DND-41 (cell line): ENCODE results near the gene ANO2.
A peak's percentile ranks its signal among the peaks of the same experiment; 100 is the strongest.

Source experiments
- ATAC-seq: fragments of 200-7000 bp; cut with Tn5 transposase; 3 replicates; pipeline ENCODE4 v1.9.1; 2021; ENCODE audit warnings: low read depth; ENCODE audit not compliant: insufficient read depth
- DNase-seq: peaks from one replicate; pipeline ENCODE4 v3.0.0-alpha.2; 2020
- H2AFZ ChIP-seq: 2 replicates; pipeline ENCODE4 v1.6.0; 2012; ENCODE audit warnings: low read depth, low read length
- H3K27ac ChIP-seq: 2 replicates; pipeline ENCODE4 v1.5.1; 2012; ENCODE audit warnings: low read length, inconsistent platforms
- H3K27me3 ChIP-seq: fragments of 200-600 bp; sonication (generic); 2 replicates; pipeline ENCODE4 v1.6.0; 2012; ENCODE audit warnings: low read length, mild to moderate bottlenecking, inconsistent platforms; ENCODE audit not compliant: insufficient read depth, poor library complexity
- H3K36me3 ChIP-seq: 2 replicates; pipeline ENCODE4 v1.5.1; 2012; ENCODE audit warnings: low read length, inconsistent platforms; ENCODE audit not compliant: insufficient read depth
- H3K4me1 ChIP-seq: 2 replicates; pipeline ENCODE4 v1.5.1; 2012; ENCODE audit warnings: mild to moderate bottlenecking, low read length; ENCODE audit not compliant: insufficient read depth
- H3K4me2 ChIP-seq: 2 replicates; pipeline ENCODE4 v1.6.0; 2012; ENCODE audit warnings: mild to moderate bottlenecking, moderate library complexity, low read length, inconsistent platforms; ENCODE audit not compliant: insufficient read depth
- H3K4me3 ChIP-seq, 2 experiments: fragments of 200-600 bp in 1 of 2; shearing (Covaris generic) in 1 of 2; 2 replicates each; pipeline ENCODE4 v1.5.1; 2012 to 2016; ENCODE audit warnings: inconsistent platforms in 2 of 2, low read length in 2 of 2, mild to moderate bottlenecking in 2 of 2, low read depth in 1 of 2, moderate library complexity in 1 of 2
- H3K79me2 ChIP-seq: 2 replicates; pipeline ENCODE4 v1.6.0; 2012; ENCODE audit warnings: low read length, inconsistent platforms; ENCODE audit not compliant: insufficient read depth
- H3K9ac ChIP-seq: 2 replicates; pipeline ENCODE4 v1.6.0; 2012; ENCODE audit warnings: low read depth, mild to moderate bottlenecking, inconsistent platforms, low read length, moderate library complexity
- H3K9me3 ChIP-seq: 2 replicates; pipeline ENCODE4 v1.5.1; 2012; ENCODE audit warnings: low read length, moderate library complexity, mild to moderate bottlenecking, inconsistent platforms; ENCODE audit not compliant: insufficient read depth, severe bottlenecking
- H4K20me1 ChIP-seq: 2 replicates; pipeline ENCODE4 v1.6.0; 2012; ENCODE audit warnings: low read length; ENCODE audit not compliant: insufficient read depth
- EZH2 ChIP-seq: IDR thresholded peaks from 3 replicates; pipeline ENCODE4 v1.6.1; 2012; ENCODE audit warnings: borderline replicate concordance, low read depth, mild to moderate bottlenecking, moderate library complexity, low read length, inconsistent platforms; ENCODE audit not compliant: severe bottlenecking
- TF ChIP-seq, protein P1 (sequence below): IDR thresholded peaks from 2 replicates; pipeline ENCODE4 v1.5.1; 2012; ENCODE audit warnings: borderline replicate concordance, low read length, moderate library complexity, mild to moderate bottlenecking; ENCODE audit not compliant: poor library complexity, severe bottlenecking; ENCODE audit errors: extremely low read depth

ANO2 gene

GRCh38 chr12:5720381-5721005 is 224.6 kb downstream of the ANO2 start:
- no peak for ATAC-seq
- no peak overlapping the region for H3K4me2 ChIP-seq
- H3K4me3 ChIP-seq: no peak overlapping the region
- H4K20me1 ChIP-seq: no peaks in the 10 kb centered on the region
- peaks cover 25% of the 10 kb centered on the region for H3K4me1 ChIP-seq
- H3K79me2 ChIP-seq: no peaks in the 10 kb centered on the region
- no peak overlapping the region for H3K9ac ChIP-seq
- H2AFZ ChIP-seq: no peak overlapping the region
- peaks cover 14% of the 10 kb centered on the region for H3K27me3 ChIP-seq
- H3K27ac ChIP-seq: no peak overlapping the region
- H3K9me3 ChIP-seq: no peaks in the 10 kb centered on the region
- DNase-seq: no peak
- no peaks in the 10 kb centered on the region for H3K36me3 ChIP-seq
- no peak for TF ChIP-seq EZH2
- TF ChIP-seq, protein P1, sequence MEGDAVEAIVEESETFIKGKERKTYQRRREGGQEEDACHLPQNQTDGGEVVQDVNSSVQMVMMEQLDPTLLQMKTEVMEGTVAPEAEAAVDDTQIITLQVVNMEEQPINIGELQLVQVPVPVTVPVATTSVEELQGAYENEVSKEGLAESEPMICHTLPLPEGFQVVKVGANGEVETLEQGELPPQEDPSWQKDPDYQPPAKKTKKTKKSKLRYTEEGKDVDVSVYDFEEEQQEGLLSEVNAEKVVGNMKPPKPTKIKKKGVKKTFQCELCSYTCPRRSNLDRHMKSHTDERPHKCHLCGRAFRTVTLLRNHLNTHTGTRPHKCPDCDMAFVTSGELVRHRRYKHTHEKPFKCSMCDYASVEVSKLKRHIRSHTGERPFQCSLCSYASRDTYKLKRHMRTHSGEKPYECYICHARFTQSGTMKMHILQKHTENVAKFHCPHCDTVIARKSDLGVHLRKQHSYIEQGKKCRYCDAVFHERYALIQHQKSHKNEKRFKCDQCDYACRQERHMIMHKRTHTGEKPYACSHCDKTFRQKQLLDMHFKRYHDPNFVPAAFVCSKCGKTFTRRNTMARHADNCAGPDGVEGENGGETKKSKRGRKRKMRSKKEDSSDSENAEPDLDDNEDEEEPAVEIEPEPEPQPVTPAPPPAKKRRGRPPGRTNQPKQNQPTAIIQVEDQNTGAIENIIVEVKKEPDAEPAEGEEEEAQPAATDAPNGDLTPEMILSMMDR: no peak

DNA sequence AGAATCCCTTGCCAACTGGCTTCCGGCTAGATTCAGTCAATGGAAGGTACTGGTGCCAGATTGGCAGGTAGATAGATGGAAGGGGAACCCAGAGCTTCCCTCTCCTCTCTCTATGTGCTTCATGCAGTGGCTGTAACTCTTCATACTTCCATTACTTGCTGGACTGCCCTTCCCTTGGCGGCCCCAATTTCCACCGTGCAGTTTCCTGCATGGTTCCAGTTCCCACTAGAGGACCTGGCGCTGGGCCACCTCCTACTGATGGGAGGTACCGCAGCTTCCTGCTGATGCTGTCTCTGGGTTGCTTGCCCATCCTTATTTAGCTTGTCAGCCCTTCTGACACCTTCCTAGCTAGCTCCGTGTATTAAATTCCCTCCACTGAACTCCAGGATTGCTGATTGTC is 226.4 kb downstream of the ANO2 start:
- H3K4me1 ChIP-seq: peaks cover 25% of the 10 kb centered on the region
- H3K9ac ChIP-seq: no peak overlapping the region
- peaks cover 10% of the 10 kb centered on the region for H3K27me3 ChIP-seq
- DNase-seq (peak; percentile 8), ATAC-seq (no peak)
- H2AFZ ChIP-seq: no peak overlapping the region
- H3K27ac ChIP-seq: no peak overlapping the region
- no peak for TF ChIP-seq EZH2
- TF ChIP-seq, protein P1: no peak
- H3K79me2 ChIP-seq: no peaks in the 10 kb centered on the region
- no peaks in the 10 kb centered on the region for H4K20me1 ChIP-seq
- H3K9me3 ChIP-seq: no peaks in the 10 kb centered on the region
- H3K36me3 ChIP-seq: no peaks in the 10 kb centered on the region
- no peak overlapping the region for H3K4me3 ChIP-seq
- no peak overlapping the region for H3K4me2 ChIP-seq

DNA sequence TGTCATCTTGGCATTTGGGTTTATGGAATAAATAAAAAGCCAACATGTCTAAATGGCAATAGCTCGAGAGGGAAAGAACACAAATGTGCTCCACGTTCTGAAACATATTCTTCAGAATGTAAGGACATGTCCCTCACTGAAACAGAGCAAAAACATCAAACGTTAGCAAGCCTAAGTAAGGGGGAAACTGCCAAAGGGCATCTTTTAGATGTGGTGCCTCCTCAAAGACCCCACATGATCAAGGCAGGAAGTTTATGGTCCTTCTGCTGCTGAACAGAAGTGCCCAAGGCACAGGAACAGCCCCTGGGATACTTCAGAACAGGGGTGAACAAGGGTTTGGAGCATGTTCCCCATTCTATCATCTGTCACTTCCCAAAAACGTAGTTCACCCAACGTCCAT is 227.0 kb downstream of the ANO2 start:
- peak; percentile 62; the same call in 2 of the 3 replicates for ATAC-seq
- Histone ChIP-seq H2AFZ (no peak overlapping the region), H3K9ac (no peak overlapping the region), H3K36me3 (no peaks in the 10 kb centered on the region), H3K27ac (no peak overlapping the region), H3K79me2 (no peaks in the 10 kb centered on the region), H3K27me3 (peaks cover 9% of the 10 kb centered on the region), H3K4me2 (no peak overlapping the region), H4K20me1 (no peaks in the 10 kb centered on the region), H3K9me3 (no peaks in the 10 kb centered on the region), H3K4me3 (no peak overlapping the region), H3K4me1 (peaks cover 25% of the 10 kb centered on the region)
- DNase-seq: peak; percentile 12
- TF ChIP-seq EZH2: no peak
- TF ChIP-seq, protein P1: no peak

DNA sequence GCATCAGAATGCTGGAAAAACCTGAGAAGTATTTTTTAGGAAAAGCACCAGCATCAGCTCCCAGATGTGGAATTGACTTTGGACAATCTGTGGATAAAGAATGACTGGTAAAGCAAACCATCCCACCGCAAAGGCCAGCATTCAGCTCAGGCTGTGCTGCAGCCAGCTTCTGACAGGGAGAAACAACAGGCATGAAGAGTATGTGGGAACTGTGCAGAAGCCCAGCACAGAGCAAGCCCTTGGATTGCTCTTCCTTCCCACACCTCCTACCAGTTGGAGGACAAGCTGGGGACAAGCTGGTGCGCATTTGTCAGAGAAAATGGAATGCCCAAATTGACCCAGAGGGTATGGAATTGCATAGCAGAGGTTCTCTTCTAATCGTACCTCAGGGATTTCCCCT is 228.1 kb downstream of the ANO2 start:
- Histone ChIP-seq H3K4me3 (no peak overlapping the region), H3K9me3 (no peaks in the 10 kb centered on the region), H3K79me2 (no peaks in the 10 kb centered on the region), H3K4me1 (peaks cover 17% of the 10 kb centered on the region), H3K27ac (no peak overlapping the region), H2AFZ (no peak overlapping the region), H3K9ac (no peak overlapping the region), H3K36me3 (no peaks in the 10 kb centered on the region), H3K4me2 (no peak overlapping the region), H4K20me1 (no peaks in the 10 kb centered on the region), H3K27me3 (peaks cover 9% of the 10 kb centered on the region)
- DNase-seq (no peak), ATAC-seq (no peak)
- TF ChIP-seq, protein P1: no peak
- no peak for TF ChIP-seq EZH2
